Endothelial cell of hepatic sinusoid (primary cell): ENCODE measurements around the gene GNG4.

Source experiments
- in situ Hi-C: cut with HindIII; loops from 2 replicates; pipeline ENCODE4 v1.10.0; 2017; ENCODE audit warnings: low sequenced_read_pairs

GNG4 gene

DNA sequence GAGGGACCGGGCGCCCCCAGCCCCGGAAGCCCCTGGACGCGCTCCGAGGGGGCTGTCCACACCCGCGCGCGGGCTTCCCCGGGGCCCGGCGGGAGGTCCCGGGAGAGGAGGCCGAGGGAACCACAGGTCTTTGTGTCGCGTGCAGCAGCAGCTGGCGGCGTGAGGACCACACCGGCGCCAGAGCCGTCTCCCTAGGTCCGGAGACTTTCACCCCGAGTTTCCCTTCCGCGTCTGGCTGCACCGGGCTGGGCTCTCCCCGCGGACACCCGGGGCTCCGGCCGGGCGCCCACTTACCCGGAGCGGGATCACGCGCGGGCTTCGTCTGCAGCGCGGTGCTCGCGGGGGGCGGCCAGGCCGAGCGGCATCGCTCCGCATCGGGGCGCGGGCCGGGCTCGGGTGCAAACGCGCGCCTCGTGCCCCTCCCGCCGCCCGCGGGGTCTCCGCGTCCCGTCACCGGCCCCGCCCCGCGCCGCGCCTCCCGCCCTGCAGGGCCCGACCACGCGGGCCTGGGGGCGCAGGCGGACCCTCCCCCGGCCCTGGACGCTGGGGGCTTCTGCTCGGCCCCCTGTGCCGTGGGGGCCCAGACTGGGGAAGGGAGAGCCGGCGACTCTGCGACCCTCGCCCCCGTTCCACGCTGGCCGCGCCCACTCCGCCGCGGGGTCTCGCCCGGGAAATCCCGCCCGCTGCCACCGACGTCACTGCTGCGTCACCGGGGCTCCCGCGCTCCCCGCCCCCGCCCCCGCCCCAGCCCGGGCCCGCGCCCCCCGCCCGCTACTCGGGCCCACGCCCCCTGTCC lies at the start of gene GNG4:
GNG4 (minus strand) TSS at position 417 of the 796 bp plus-strand sequence. CDS start 65,946 bp downstream, outside the sequence.
- in situ Hi-C loops, result no loop called here

DNA sequence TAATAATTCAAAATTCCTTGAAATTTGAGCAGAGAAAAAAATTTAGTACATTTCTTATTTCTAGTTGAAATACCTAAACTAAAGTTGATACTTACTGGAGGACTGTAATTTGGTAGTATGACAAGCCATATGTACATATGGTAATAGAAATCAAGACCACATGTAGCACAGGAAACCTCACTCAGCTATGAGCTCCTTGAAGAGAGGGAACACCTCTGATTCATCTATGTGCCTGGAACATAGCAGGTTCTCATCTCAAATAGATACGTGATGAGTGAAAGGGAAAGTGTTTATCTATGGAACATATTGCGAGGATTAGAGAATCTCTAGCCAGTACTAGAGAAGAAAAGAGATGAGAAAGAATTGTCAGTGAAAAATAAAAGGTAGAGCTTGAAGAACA lies 47.9 kb upstream of the GNG4 start:
- in situ Hi-C loops, result no loop called here

DNA sequence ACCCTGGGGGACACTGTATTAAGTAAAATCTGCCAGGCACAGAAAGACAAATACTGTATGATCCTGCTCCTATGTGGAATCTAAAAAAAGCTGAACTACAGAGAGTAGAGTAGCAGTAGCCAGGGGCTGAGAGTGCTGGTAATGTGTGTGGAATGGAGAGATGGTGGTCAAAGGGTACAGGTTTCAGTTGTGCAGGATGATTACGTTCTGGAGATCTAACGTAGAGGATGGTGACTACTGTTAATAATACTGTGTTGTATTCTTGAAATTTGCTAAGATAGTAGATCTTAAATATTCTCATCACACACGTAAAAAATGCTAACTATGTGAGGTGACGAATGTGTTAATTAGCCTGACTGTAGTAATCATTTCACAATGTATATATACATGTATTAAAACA lies 39.8 kb upstream of the GNG4 start:
- in situ Hi-C loops, result no loop called here

DNA sequence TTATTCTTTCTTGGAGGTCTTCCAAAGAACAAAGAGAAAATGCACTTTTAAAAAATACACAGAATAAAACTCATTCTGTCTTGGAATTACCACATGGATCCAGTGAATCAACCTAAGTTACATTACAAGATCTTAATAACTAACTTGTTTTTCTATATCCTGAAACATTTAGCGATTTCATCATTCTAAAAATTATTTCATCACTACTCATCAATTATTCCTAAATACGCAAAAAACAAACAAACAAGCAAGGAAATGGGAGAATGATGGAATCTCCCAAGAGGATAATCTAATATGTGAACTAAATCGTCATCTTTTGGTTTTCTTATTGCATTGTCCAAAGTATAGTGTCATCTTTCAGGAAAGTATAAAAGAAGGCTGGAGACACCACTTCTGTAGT lies 38.5 kb upstream of the GNG4 start:
- in situ Hi-C loops, result no loop called here

DNA sequence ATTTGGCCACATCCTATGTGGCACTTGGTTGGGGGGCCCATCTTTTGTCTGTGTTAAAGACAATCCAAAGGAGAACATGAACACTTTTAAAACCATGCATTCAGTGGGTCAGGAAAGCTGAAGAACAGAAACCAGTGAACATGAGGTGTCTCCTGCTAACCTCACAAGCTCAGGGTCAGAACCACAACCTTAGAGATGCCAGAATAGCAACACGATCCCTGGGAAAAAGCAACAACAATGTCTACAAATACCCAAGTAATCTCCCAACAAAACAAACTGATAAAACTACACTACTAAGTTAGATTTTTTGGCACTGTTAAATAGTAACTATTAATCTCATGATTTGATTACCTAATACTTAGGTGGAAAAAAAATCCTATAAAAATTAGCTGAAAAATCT lies 34.1 kb upstream of the GNG4 start:
- in situ Hi-C loops, result no loop called here

DNA sequence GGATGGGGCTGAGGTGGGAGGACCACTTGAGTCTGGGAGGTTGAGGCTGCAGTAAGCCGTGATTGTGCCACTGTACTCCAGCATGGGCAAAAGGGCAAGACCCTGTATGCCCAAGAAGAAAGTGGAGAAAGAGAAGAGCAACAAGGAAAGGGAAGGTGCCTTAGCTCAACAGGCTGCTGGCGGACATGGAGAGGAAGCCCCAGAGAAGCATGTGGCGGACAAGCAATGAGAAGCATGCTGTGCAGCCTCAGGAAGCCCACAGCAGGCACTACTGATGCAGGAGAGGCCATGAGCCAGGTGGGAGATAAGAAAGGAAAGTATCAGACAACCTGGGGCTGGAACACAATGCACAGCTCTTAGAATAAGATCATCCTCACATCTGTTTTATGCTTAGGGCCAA lies 32.6 kb upstream of the GNG4 start:
- in situ Hi-C loops, result no loop called here

DNA sequence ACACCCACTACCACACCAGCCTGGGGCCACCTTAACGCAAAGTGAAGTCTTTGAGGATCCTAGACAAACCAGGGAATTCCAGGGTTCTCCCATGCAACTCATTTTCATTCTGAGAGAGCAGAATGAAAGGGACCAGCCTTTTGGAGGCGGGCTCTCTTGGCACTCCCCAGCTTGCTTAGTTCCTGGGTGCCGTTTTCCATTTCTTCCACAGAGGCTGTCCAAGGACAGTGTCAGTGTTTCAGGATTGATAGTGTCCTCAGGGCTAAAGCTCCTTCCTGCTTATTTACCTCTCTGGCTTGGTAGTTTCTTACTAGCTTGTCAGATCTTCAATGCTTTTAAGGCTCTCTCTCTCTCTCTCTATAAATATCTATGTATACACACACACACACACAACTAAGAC lies 30.1 kb upstream of the GNG4 start:
- in situ Hi-C loops, result no loop called here

DNA sequence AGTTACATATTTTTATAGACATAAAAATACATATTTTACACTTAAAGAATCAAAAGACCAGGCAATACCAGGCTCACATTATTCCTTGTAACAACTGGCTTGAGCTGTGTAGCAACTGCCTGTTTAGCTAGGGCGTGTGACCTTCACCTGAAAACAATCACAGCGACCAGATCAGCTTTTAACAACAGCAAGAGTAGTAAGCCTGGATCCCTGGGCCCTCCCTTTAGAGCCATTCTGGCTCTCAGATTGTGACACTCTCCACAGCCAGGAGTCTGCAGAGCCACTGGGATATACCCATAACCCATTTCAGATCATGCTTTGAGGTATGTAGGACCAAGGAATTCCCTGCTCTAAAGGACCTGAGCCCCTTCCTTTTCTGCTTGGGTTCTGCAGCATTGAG lies 29.4 kb upstream of the GNG4 start:
- in situ Hi-C loops, result no loop called here

DNA sequence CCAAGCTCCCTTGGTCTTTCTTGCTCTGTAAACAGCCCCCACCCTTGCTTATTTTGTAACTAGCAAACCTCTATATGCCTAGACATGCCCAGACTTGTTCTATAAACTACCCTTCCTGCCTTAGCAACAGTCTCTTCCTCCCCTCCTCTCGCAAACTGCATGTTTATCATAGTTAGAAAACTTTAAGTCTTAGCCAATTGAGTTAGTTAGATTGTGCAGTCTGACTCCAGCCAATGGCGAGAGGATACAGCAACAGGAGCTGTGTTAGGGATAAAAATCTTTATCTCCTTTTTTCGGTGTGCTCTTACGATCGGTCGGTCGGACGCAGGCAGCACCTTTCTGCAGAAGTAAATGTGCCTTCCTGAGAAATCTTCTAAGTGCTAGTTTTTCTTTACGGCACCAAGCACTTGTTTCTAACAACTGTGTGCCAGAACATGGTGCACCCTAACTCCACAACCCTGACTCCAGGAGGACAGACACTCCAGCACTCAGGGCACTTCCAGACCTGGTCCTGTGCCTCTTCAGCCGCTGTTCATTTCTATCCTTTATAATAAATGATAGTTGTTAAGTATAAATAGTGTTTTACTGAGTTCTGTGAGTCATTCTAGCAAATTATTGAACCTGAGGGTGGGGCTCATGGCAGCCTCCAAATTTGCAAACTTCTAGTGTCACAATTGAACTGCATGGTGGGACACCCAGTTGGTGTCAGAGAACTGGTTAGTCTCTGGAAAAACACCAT lies 25.7 kb upstream of the GNG4 start:
- in situ Hi-C loops, result no loop called here

DNA sequence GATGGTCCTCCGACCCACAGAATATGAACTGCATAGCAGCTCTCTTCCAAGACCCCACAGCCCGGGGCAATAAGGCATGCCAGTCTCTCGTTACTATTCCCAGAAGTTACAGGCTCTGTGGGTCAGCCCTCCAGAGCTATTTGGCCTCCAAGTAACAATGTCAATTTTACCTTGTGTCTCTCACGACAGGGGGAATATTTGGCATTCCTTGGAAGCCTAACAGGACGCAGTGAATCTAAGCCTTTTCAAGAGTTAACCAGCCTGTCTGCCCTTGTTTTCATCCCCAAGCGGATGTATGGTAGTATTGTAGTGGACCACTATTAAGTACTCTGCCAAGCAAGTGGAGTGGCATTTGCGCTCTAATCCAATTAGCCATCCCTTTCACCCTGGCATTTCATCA lies 24.4 kb upstream of the GNG4 start:
- in situ Hi-C loops, result no loop called here

DNA sequence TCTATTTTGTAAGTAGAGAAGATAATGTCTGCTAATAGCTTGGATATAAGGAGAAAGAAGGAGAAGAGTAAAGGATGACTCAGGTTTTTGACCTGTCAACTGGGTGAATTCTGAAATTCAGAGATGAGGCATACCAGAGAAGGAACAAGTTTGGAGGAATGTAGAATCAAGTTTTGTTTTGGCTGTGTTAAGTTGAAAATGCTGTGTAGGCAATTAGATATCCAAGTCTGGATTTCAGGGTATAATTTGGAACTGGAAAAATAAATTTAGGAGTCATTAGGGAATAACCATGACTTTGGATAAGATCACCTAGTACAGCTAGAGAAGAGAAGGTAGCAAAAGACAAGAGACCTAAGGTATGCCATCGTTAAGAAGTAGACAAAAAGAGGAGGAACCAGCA lies 22.4 kb upstream of the GNG4 start:
- in situ Hi-C loops, result no loop called here

DNA sequence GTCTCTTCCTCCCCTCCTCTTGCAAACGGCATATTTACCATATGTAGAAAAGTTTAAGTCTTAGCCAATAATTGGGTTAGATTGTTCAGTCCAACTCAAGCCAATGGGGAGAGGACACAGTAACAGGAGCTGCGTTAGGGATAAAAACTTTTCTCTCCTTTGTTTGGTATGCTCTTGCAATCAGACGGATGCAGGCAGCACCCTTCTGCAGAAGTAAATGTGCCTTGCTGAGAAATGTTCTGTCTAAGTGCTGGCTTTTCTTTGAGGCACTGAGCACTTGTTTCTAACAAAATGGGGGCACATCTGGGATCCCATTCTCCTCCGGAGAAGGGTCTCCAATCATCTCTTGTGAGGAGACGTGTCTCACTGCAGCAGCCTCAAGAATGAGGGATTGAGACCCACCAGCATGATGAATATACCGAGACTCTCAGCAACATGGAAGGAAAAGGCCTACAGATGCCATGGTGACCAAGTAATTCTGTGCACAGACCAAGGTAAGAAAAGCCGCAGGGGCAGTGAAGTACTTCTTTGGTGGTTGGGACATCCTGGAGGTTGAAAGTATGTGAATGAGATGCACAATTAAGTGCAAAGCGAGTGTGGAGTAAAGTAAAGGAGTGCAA lies 20.7 kb upstream of the GNG4 start:
- in situ Hi-C loops, result no loop called here

DNA sequence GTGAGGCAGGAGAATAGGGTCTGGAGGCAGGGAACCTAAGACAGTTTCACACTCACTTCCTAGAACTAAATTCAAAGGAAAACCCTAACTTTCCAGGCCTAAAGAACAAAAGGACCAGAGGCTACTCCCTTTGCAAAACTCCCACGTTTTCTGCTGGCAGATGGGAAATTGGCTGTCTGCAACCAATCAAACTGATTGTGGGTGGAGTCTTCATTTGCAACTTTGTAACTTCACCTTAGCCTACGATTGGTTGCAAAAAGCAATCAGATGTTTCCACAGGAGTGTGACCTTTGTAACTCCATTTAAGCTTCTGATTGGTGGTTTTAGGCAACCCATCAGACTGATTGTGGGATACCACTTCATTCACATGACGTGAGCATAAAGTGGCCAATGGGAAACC lies 19.7 kb upstream of the GNG4 start:
- in situ Hi-C loops, result no loop called here

DNA sequence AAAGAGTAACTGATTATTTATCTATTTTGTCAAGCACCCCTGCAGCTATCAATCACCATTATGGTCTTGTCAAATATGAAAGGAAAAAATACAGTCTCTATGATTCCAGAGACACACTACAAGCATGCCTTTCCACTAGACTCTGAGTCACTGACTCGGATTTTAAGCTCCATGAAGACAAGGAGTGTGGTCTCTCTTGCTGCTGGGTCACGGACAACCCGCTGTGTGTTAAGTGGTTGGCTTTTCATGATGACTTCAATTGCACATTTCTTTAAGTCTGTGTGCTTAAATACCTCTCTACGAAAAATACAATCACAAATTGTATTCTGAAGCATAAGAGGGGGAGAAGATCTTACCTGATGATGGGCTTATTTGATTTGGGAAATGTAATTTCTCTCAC lies 14.0 kb upstream of the GNG4 start:
- in situ Hi-C loops, result no loop called here

DNA sequence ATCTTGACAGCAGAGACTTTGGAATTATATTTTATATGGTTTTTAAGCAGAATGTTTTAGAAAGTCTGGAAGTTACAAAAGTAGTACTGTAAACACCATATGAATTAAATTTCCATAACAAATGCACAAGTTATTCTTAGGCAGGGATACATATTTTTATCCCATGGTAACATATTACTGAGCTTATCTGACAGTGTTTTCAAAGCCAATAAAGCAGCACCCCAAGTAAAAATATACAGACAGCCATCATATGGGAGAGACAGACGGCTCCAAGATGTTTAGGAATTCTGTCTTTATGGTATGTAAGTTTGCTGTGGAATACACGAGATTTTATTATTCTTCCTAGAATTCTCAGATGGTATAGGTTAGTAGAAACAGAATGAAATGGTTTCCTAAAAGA lies 12.0 kb upstream of the GNG4 start:
- in situ Hi-C loops, result no loop called here

DNA sequence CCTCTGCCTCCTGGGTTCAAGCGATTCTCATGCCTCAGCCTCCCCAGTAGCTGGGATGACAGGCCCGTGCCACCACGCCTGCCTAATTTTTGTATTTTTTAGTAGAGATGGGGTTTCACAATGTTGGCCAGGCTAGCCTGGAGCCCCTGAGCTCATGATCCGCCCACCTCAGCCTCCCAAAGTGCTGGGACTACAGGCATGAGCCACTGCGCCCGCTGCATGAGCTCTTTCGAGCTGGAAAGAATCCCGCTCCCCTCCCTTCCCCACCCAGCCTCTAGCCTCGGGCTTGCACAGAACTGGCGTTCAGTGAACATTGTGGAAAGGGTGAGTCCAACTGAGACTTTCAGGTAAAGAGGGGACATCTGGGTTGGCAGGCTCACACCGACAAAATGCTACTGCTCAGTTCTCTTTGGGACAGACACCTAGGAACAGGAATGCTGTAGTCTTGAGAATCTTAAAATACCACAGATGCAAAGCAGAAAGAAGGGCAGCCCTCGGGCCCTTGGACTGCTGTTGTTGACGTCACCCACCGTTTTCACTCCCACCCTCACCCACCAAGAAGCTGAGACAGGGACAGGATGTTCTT lies 9.7 kb upstream of the GNG4 start:
- in situ Hi-C loops, result no loop called here

DNA sequence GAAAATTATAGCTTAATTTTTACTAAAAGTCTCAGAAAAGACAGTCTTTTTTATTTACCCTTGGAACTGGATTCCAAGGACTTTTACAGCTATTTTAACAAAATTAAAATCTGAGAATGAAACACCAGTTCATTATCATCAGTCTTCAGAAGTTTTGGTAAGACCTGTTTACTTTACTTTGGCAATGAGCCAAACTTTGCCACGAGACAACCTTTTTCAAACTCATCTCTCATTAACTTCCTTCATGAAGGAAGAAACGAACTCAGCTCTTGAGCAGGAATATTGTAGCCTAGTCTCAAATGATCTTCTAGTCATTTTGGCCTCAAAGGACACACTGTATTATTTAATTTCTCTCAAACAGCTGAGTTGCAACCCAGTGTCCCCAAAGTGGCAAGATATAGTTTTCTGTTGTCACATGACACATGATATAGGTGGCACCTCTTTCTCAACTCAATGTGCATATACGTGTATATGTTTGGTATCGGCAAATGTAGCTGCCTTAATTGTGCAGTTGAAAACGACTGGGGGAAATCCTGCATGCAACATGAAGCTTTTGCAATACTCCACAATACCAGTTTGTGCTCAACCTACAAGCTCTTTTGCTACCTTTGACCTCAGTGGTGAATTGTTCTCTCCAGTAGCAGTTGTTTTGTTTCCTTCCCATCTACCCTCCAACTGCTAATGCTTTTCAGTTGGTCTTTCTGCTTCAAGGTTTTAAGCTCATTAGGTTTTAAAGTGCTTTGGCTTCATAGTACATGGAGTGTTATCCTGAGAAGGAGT lies 8.4 kb upstream of the GNG4 start:
- in situ Hi-C loops, result no loop called here

DNA sequence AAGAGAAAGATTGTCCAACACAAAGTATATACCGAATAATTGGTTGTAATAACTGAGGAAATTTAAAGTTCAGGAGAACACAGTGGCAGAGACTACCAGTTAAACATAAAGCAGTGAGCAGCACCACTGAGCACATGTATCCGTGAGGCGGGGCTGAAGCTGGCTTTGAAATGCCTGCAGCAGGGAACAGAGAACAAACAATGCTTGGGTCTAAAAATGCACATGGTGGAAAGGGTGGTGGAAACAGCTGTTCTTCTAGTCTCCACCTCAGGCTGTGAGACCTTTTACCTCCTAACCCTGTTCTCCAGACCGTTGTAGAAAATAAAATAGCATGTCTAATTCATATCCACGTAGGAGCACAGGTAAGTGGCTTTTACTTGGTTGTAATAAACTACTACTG lies 7.7 kb upstream of the GNG4 start:
- in situ Hi-C loops, result no loop called here

DNA sequence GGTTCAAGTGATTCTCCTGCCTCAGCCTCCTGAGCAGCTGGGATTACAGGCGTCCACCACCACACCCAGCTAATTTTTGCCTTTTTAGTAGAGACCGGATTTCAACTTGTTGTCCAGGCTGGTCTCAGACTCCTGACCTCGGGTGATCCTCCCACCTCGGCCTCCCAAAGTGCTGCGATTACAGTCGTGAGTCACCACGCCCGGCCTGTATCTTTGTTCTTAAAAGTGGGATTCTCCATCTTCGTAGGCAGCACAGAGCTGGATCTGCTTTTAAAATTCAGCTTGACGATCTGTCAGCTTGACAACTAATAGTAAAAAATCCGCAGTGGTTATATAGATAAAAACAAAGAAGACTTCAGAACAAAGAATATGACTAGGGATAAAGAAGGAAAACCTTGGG lies 2.8 kb upstream of the GNG4 start:
- in situ Hi-C loops, result no loop called here

DNA sequence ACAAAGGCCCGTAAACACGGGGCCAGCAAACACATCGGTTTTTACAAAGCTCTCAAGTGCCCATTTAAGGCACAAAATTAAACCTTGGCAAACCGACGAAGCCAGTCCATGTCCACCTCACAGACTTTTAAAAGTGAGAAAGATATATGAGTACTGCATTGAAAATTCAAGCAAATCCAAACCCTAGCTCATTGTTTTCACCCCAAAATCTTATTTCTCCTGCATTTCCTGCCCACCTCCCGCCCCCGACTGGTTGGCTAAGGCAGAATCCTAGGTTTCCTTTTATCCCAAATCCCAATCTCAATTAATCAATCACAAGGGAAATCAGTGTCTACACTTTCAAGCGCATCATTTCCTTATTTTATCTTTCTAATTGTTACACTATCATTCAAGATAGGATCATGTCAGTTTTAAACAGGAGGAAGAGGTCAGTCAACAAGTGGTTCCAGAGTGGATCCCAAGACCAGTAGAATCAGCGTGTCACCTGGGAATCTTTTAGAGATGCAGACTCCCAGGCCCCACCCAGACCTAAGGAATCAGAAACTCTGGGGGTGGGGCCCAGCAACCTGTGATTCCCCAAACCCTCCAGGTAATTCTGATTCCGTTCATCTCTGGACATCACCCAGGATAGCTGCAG lies 1.7 kb upstream of the GNG4 start:
- in situ Hi-C loops, result no loop called here
